HepG2 (cell line): ENCODE results near the gene CAMTA2. TPM values are rescaled to one million over a fixed set of nuclear protein-coding genes. Genes with fewer than 3 reads are reported as not detected.

Source experiments
- CEBPG ChIP-seq: IDR thresholded peaks from 2 replicates; pipeline ENCODE4 v1.6.1; 2016
- KLF13 ChIP-seq: sonication (generic); formaldehyde crosslinking; IDR thresholded peaks from 2 replicates; pipeline ENCODE4 v1.4.0; 2020; ENCODE audit warnings: mild to moderate bottlenecking, missing genetic modification reagents
- REPIN1 ChIP-seq: sonication (generic); formaldehyde crosslinking; IDR thresholded peaks from 2 replicates; pipeline ENCODE4 v1.8.0; 2022; ENCODE audit warnings: missing genetic modification reagents, low read depth, mild to moderate bottlenecking, borderline replicate concordance
- SCMH1 ChIP-seq: sonication (generic); formaldehyde crosslinking; IDR thresholded peaks from 2 replicates; pipeline ENCODE4 v1.9.0; 2021; ENCODE audit warnings: missing genetic modification reagents, mild to moderate bottlenecking, borderline replicate concordance
- TCF12 ChIP-seq, 2 experiments: fragments of 450-650 bp in 1 of 2; sonication (generic) in 1 of 2; formaldehyde crosslinking in 1 of 2; IDR thresholded peaks; 2 replicates each; pipeline versions ENCODE4 v1.6.1 to v1.8.0; 2017 to 2022; ENCODE audit warnings: antibody characterized with exemption in 1 of 2, mild to moderate bottlenecking in 1 of 2, missing genetic modification reagents in 1 of 2, moderate library complexity in 1 of 2
- ZFP91 ChIP-seq: sonication (generic); formaldehyde crosslinking; IDR thresholded peaks from 2 replicates; pipeline ENCODE4 v1.9.0; 2022; ENCODE audit warnings: missing genetic modification reagents, mild to moderate bottlenecking, borderline replicate concordance
- ZNF619 ChIP-seq: sonication (generic); formaldehyde crosslinking; IDR thresholded peaks from 2 replicates; pipeline ENCODE4 v1.4.0; 2020; ENCODE audit warnings: mild to moderate bottlenecking, missing genetic modification reagents
- ZNF776 ChIP-seq: sonication (generic); formaldehyde crosslinking; IDR thresholded peaks from 2 replicates; pipeline ENCODE4 v1.4.0; 2020; ENCODE audit warnings: mild to moderate bottlenecking, missing genetic modification reagents
- polyA plus RNA-seq, 8 experiments: library from polyadenylated mRNA; depleted of rRNA in 3 of 8; stranded (reverse) in 7 of 8; unstranded in 1 of 8; fragments of >200 nt; fragmentation: Illumina TruSeq in 4 of 8; extraction: Trizol in 4 of 8; gene quantifications; 2 replicates each; pipeline versions ENCODE4 v1.2.1 to v1.2.3, GENCODE V29; 2011 to 2016; ENCODE audit warnings: low read depth in 4 of 8, missing spikeins in 1 of 8, mixed read lengths in 1 of 8; ENCODE audit not compliant: insufficient read depth in 1 of 8
- total RNA-seq, 5 experiments: library from RNA; depleted of rRNA; stranded (reverse); fragments of >200 nt; fragmentation: Illumina TruSeq; extraction: Trizol; gene quantifications; 2 replicates each; pipeline ENCODE4 v1.2.3, GENCODE V29; 2016; ENCODE audit warnings: low read depth in 1 of 5
- TF ChIP-seq, protein P1 (sequence below): sonication (generic); formaldehyde crosslinking; IDR thresholded peaks from 2 replicates; pipeline ENCODE4 v1.4.0; 2020; ENCODE audit warnings: missing genetic modification reagents
- TF ChIP-seq, protein P2 (sequence below): sonication (generic); formaldehyde crosslinking; IDR thresholded peaks from 2 replicates; pipeline ENCODE4 v1.4.0; 2020; ENCODE audit warnings: mild to moderate bottlenecking, missing genetic modification reagents
- TF ChIP-seq, protein P3 (sequence below): sonication (generic); formaldehyde crosslinking; IDR thresholded peaks from 2 replicates; pipeline ENCODE4 v1.4.0; 2020; ENCODE audit warnings: missing genetic modification reagents; ENCODE audit errors: not compliant biosample characterization

CAMTA2 gene
- total and polyA plus RNA-seq, 2 of the 13 experiments (the other 11 are each of a cell fraction or from before 2014, with no cell fraction given) = 4.1 to 7.1 TPM

- TF ChIP-seq REPIN1 (CRISPR knock-in tag) (peak; percentile 69), ZFP91 (CRISPR knock-in tag) (peak; percentile 58), ZNF619 (CRISPR knock-in tag) (no peak), SCMH1 (CRISPR knock-in tag) (no peak), ZNF776 (CRISPR knock-in tag) (no peak), KLF13 (CRISPR knock-in tag) (no peak; the same call in 1 of the 2 replicates), TCF12 (IDR thresholded peaks at IDR 0.05) (no peak), TCF12 (CRISPR knock-in tag; IDR thresholded peaks at IDR 0.05) (no peak), CEBPG (CRISPR knock-in tag) (no peak)
- TF ChIP-seq, protein P1, sequence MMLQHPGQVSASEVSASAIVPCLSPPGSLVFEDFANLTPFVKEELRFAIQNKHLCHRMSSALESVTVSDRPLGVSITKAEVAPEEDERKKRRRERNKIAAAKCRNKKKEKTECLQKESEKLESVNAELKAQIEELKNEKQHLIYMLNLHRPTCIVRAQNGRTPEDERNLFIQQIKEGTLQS (CRISPR knock-in tag) = 0 out of 2 replicates have a peak, but pooled peaks have one; percentile 32
- TF ChIP-seq, protein P2, sequence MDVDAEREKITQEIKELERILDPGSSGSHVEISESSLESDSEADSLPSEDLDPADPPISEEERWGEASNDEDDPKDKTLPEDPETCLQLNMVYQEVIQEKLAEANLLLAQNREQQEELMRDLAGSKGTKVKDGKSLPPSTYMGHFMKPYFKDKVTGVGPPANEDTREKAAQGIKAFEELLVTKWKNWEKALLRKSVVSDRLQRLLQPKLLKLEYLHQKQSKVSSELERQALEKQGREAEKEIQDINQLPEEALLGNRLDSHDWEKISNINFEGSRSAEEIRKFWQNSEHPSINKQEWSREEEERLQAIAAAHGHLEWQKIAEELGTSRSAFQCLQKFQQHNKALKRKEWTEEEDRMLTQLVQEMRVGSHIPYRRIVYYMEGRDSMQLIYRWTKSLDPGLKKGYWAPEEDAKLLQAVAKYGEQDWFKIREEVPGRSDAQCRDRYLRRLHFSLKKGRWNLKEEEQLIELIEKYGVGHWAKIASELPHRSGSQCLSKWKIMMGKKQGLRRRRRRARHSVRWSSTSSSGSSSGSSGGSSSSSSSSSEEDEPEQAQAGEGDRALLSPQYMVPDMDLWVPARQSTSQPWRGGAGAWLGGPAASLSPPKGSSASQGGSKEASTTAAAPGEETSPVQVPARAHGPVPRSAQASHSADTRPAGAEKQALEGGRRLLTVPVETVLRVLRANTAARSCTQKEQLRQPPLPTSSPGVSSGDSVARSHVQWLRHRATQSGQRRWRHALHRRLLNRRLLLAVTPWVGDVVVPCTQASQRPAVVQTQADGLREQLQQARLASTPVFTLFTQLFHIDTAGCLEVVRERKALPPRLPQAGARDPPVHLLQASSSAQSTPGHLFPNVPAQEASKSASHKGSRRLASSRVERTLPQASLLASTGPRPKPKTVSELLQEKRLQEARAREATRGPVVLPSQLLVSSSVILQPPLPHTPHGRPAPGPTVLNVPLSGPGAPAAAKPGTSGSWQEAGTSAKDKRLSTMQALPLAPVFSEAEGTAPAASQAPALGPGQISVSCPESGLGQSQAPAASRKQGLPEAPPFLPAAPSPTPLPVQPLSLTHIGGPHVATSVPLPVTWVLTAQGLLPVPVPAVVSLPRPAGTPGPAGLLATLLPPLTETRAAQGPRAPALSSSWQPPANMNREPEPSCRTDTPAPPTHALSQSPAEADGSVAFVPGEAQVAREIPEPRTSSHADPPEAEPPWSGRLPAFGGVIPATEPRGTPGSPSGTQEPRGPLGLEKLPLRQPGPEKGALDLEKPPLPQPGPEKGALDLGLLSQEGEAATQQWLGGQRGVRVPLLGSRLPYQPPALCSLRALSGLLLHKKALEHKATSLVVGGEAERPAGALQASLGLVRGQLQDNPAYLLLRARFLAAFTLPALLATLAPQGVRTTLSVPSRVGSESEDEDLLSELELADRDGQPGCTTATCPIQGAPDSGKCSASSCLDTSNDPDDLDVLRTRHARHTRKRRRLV (CRISPR knock-in tag) = no peak
- TF ChIP-seq, protein P3, sequence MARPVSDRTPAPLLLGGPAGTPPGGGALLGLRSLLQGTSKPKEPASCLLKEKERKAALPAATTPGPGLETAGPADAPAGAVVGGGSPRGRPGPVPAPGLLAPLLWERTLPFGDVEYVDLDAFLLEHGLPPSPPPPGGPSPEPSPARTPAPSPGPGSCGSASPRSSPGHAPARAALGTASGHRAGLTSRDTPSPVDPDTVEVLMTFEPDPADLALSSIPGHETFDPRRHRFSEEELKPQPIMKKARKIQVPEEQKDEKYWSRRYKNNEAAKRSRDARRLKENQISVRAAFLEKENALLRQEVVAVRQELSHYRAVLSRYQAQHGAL (CRISPR knock-in tag) = no peak
Observed at GRCh38 chr17:4967539-4968485, 19.7 kb downstream of the CAMTA2 start, which contains the start of gene SPAG7 (continued).
